Fibroblast of gingiva (primary cell): ENCODE measurements around the gene SF3A1.

Experiments
- DNase-seq: peaks from one replicate; pipeline ENCODE4 v3.0.0-alpha.2; 2011; ENCODE audit warnings: low read depth

Gene SF3A1

DNA sequence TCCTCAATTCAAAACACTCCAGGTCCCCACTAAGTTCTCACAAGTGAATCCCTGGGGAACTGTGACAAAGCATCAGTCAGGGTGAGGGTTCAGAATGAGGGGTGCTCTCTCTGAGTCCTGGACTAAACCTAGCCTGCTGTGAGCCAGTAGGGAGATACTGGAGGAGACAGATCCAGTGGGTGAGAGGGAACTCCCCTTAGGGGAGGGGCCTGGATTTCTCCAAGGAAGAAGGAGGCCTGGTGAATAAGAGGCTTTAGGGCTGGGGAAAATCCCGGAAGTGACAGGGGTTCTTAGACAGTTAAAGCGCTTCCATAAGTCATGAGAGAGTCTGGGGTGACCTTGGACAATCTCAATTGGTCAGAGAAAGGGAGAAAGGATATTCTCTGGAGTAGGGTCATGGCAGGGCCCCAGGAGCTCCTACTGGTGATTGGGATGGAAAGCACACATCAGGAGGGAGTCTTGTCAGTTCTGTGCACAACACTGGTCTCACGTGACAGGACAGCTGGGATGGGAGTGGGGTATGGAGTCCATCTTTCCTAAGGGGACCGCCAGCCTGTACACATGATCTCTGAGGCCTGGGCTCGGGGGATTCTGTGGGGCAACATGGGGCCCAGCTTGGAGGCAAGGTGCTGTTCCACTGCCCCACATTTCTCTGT is 31.5 kb downstream of the SF3A1 start:
- peak; percentile 74 for DNase-seq

DNA sequence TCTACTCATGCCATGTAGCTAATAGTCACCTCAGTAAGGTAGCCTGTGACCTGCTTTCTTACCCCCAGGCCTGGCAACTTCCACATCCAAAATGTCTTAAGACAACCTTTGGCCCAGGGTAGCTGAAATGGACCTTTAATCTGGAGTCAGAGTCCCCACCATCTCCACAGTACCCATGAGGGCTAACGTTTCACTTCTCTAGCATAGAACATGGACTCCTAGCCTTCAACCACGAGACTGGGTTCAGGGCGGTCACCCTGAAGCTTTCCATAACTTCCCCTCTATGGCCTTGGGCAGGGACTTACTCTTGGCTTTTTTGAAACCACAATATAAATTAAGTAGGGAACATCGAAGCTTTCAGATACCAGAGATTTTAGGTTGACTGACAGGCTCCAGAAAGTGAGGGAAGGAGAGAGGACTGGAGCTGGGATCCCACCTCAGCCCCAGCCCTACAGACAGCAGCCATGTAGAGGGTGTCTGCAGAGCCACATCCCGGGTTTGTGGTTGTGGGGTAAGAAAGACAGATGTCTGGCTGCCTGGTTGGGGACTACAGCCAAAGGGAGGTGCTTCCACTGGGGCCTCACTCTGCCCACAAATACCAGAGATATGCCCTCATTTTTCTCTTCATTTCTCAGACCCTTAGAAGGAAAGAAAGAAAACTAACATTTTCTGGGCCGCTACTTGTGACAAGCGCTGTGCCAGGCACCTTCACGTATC is 32.5 kb downstream of the SF3A1 start:
- DNase-seq, result peak; percentile 55

DNA sequence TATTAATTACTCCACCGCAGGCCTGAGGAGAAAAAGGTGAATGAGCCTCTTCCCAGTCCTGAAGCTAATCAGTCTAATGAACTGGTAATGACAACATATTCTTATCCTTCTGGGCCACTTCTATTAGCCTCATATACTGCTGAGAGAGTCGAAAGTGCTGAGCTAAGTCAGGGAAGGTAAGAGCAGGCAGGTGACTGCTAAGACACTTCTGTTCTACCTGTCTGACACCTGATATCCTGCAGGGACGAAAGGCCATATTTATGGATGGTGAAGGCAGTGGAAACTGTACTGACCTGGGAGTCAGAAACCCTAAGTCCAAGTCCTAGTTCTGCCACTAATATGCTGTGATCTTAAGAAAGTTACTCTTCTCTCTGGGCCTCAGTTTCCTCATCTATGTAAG is 33.4 kb downstream of the SF3A1 start:
- DNase-seq, result no peak

DNA sequence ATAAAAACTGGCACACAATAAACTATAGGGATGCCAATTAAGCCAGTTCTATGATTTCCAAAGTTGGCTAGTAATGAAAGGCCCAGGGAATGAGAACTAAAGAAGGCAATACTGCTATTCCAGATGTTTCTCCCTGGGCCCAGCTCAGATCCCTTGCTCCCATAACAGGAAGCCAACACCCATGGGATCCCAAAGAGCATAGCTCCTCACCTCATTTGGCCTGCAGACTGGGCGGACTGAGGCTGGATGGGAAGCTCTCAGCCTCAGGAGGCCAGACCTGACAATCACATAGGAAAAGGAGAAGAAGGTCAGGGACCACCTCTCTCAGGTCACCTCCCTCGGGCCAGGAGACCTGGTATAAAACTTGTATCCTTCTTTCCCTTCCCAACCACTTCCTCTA is 35.2 kb downstream of the SF3A1 start:
- DNase-seq, result no peak

DNA sequence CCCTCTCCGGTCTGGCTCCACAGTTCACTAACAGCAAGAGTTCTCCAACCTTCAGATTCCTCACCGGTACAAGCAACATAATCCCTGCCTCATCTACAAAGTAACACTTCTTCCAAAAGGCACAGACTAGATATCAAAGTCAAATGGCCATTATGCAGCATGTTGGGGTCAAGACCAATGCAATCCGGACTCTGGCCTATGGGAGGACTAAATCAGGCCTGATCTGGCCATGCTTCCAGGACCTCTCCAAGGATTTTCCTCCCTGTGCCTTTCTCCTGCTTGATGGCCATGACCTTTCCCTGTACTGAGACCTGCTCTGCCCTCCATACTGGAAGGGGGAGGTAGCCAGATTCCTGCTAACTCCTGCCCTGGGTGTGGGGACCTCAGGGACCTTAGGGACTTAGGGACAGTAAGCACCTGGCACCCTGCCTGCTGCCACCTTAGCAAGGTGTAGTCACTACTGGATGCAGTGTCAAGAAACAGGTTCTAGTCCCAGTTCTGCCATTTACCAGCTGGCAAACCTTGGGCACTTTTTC is 36.6 kb downstream of the SF3A1 start:
- no peak for DNase-seq

DNA sequence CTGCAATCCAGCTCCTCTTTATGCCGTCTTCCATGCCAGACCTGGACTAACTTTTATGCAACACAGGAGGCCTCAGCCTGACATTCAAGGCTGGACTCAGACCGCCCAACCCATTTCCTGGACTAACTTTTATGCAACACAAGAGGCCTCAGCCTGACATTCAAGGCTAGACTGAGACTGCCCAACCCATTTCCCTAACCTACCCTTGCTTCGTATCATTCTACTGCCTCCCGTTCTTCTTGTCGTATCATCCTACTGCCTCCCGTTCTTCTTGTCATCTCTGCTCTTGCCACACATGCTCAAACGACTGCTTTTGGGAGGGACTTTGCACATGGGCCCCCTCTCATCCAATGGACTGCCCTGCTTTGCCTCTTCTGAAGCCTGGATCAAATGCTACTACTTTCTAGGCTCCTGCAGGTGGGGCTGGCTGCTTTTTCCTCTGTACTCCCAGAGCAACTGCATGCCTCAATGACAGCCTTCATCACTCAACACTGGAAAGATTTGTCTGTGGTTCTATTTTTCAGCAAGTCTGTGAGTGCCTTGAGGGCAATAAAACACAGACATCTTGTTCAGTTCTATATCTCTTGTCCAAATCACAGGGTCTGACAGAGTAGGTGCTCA is 37.8 kb downstream of the SF3A1 start:
- no peak for DNase-seq

DNA sequence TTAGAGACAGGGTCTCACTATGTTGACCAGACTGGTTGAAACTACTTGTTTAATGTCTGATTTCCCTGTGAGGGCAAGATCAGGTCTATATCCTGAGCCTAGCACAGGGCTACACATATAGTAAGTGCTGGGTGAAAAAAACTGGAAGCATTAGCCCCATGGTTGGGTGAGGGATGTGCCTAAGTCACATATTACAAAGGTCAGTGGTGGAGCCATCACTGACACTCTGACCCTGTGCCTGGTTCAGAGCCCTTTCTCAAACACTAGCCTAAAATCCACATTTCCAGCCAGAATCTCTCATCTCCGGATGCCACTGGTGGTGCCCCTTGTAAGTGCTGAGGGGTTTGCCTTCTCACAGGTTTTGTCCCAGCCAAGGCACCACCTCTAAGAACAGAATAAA is 38.9 kb downstream of the SF3A1 start:
- no peak for DNase-seq

DNA sequence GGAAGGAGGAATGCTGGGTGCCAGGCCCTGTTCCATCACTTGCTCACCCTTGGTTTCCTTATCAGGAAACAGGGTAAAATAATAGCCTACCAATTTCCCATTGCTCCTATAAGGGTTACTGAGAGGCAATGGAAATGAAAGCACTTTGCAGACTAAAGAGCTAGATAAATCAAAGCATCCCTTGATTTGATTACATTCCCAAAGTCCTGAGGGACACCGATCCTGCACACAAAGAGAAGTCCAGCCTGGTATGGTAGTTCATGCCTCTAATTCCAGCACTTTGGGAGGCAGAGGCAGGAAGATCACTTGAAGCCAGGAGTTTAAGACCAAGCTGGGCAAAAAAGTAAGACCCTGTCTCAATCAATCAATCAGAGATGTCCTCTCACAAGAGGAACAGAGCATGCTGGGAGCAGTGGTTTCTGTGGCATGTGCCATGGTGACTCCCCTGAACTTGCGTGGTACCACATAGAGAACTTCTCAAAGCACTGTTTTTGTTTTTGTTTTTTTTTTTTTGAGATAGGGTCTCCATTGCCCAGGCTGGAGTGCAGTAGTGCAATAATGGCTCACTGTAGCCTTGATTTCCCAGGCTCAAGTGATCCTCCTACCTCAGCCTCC is 40.6 kb downstream of the SF3A1 start:
- DNase-seq, result peak; percentile 33

DNA sequence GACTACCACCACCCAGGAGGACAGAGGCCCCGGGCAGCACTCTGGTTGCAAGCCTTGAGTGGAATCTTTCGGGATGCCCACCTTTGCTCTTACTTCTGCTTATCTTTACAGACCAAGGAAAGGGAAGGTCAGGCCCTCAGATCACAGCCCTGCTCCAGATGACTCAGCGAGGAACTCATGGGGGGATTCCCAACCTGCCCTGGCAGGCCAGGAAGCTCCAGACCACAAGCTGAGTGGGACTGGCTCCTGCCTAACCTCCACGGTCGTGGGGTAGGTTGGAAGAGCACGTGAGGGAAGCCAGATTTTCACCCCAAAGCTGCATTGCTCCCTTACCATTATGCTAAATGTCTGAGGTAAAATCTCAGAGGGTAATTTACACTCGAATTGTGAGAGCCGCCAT is 41.8 kb downstream of the SF3A1 start:
- DNase-seq, result no peak

DNA sequence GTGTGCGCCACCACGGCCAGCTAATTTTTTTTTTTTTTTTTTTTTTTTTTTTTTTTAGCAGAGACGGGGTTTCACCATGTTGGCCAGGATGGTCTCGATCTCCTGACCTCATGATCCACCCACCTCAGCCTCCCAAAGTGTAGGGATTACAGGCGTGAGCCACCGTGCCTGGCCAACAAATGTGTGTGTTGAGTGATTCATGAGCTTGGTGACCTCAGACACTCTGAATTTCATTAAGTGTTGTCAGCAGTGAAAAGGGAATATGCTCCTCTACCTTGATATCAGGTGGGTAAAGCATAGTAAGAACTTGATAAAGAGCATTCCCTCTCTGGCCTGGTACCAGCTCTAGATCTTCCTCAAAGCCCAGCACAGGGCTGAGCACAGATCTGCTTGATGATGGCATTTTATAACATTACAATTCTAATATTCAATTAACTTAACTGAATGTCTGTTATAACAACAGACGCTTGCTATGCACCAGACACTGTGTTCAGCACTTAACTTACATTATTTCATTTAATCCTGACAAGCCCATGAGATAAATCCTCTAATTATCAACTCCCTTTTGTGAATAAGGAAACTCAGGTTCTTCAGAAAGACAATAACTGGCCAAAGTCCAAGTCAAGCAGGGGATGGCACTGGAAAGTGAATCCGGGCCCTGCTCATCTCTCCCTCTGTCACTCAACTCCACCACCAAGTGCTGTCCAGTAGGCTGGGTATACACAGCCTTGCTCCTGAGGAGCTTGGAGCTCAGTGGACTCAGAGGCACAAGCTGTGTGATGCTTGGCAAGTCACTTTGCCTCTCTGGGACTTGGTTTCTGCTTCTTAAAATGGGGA is 42.9 kb downstream of the SF3A1 start:
- DNase-seq, result no peak

DNA sequence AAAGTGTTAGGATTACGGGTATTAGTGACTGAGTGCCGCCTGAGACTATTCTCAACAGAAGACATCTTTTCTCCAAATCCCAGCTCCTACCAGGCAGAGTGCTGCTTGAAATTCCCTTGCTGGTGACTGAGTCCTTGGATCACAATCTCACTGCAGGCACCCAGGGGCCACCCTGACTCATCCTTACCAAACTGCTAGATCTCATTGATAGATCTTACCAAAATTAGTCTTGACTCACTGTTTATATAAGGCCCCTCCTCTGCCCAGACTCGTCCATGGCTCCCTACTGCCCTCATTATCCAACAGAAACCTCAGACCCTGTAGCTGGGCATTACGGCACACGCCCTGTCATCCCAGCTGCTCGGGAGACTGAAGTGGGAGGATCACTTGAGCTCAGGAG is 44.6 kb downstream of the SF3A1 start:
- peak; percentile 83 for DNase-seq

DNA sequence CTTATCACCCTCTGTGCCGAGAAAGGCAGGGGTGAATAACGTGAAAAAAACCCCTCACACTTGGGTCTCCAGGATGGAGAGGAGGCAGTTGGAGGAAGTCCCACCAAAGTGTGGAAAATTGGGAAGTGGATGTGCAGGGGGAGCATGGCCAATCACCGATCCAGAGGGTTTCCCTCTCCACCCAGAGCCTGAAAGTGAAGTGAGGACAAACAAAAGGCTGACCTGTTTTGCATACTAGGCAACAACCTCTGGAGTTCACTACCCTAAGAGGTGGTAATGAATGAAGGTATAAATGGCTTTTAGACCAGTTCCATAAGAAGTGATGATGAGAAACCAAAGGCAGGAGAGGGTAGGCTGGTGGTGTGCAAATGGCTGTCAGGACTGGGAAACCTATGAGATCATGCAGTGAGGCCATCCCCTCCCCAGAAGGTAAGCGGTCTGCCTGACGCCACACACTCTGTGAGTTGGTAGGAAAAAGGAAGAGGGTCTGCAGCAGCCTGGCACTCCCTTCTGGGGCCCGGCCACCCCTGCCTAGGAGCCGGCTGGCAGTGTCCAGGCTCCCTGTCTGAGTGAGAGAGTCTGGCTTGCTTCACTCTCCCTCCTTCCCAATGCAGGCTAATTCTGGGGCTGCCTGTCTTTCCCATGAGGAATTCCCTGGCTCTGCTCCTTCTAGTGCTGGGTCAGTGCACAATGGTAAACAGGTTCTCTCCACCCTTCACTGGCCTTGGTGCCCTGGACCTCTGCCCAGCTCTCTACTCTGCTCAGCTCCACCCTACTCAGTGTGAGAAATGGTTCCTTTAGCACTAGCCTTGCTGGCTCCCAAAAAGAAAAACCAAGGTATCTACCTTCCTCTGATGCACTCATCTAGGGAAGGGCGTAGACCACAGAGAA is 45.6 kb downstream of the SF3A1 start:
- DNase-seq, result peak; percentile 90

DNA sequence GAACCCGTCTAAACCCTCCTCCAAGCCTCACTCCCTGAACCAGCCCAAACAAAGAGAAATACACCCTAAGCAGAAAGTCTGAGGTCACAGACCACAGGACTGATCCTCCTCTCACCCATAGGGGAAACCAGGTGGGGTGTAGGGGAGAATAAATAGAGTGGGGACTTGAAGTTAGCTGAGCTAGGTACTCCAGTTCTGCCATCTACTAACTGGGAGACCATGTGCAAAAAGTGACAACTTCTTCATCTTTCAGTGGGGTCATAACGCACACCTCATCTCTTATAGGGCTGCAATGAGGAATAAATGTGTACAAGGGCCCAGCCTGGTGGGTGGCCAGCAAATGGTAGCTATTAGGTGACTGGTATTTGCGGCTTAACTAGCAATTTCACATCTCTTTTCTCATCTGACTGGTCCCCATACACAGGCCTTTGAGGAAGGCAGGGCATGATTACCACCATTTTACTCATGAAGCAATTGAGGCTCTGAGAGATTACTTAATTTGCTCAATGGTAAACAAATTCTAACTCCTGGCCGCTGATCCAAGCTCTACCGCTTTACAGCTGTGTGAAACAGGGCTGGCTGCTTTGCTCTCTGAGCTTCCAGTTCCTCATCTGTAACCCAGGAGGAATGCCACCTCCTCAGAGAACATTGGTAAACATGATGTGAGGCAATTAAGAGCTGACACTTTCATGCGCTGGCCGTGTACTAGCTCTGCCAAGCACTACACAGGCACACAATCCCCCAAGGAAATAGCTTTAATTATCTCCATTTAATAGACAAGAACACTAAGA is 46.5 kb downstream of the SF3A1 start:
- peak; percentile 96 for DNase-seq

DNA sequence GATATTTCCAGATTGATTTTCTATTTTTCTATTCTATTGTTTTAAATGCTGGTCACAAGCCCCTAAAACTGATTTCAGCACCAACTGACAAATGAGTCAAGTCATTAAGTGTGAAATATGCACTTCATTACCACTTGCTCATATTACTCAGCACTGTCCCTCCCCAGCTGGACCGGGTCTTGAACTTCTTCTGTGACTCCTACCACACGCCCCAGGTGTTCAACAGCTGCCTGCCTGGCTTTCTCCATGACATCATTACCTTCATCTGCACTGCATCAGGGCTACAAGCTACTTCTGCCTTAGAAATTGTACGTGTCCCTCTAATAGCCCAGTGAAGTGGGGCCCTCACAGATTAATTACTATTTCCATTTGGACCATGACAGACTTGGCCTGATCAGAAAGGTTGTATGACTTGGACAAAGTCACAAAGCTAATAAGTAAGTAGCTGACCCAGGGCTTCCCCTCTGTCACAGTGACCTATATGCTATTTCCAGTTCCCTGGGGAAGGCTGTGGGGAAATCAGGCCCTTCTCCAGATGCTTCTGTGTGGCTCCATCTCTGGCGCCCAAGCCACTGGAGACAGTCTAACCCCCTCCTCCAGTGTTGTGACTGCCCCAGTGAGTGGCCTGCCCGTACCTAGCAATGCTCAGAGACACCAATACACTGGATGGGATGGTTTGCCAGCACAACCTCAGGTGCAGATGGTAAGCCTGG is 48.0 kb downstream of the SF3A1 start:
- peak; percentile 41 for DNase-seq

DNA sequence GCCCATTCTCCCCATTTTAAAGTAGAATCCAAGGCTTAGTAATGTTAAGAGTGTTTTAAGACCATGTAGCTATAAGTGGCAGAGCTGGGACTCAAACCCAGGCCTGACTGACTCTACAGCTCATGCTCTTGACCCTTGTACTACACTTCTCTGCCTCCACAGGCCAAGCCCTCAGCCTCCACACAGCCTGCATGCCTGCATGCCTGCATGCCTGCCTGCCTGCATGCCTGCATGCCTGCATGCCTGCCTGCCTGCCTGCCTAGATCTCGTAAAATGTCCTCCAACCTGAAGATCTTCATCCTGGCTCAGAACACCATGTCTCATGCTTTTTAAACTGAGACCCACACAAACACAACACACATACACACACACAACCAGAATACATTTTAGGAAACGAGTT is 48.6 kb downstream of the SF3A1 start:
- no peak for DNase-seq

DNA sequence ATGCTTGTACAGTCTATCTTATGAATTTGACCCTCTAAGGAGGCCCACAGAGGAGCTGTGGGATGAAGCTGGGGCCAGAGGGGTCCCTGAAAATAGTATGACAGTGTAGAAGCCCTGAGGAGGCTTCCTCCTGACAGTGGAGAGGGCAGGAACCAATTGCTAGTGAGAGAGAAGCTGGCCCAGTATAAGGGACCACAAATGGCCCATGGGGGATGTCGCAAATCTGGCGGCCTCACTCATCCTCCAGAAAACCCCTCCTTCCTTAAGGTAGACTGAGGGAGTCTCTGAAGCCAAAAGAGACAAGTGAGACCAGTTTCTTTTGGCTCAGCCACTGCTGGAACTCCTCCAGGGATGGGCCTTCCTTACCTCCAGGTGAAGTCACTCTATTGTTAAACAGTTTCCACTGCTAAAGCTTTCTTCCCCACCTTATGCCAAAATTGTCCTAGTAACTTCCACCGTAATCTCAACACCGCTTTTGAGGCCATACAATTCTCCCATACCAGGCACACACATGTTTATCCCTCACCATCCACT is 49.6 kb downstream of the SF3A1 start:
- no peak for DNase-seq

DNA sequence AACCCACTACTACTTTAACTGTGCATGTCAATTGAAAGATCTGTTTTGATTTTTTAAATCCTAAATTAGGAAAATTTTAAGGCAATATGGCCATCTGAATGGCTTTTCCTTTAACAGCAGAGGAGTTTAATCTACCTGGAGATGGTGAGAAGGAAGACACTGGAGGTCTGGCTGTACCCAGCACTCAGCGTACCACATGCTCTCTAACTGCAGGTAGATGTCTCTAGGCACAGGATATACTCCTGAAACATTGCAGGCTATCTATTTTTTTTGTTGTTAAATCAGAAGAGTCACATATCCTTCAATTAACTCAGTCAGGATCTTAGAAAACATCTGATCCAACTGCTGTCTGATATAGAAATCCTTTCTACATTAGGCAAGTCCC is 50.1 kb downstream of the SF3A1 start:
- no peak for DNase-seq

DNA sequence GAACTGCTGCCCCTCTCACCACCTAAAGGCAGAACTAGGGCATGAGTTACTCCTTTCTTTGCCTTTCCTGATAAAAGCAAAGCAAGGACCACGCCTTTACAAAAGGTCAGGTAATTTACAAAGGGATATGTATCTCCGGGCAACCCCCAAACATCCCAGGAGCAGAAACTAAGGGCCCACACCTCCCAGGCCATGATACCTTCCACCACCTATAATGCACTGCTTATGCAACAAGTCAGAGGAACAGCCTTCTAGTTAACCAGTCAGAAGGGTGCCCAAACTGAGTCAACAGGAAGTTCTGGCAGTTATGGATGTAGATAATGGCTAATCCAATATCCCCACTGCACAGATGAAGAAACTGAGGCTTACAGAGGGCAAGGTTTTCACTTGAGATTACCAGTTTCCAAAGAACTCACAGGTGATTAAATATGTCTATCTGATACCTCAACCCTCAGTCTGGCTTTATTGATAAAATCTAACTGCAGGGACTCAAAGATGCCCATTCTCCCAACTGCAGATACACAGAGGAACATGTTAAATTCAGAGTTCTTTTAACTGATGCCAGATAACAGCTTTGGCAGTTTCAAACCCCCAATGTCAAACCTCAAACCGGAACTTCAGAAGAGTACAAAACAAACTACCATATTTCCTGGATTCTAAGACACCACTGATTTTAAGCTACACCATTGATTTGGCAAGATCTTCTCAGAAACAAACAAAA is 50.6 kb downstream of the SF3A1 start:
- no peak for DNase-seq
